GM21529 (cell line): Measurements from ENCODE around the gene ATXN7.

Experiments used
- ATAC-seq: cut with Tn5 transposase; IDR thresholded peaks from one replicate; pipeline ENCODE4 v1.9.1; 2021; ENCODE audit not compliant: unreplicated experiment

Gene ATXN7

GRCh38 chr3:63905731-63906620, 42.3 kb downstream of the ATXN7 start:
- ATAC-seq, result no peak

GRCh38 chr3:63908081-63908736, 44.5 kb downstream of the ATXN7 start:
- no peak for ATAC-seq

- ATAC-seq, result no peak
Observed at GRCh38 chr3:63908776-63909175, 45.1 kb downstream of the ATXN7 start.

- ATAC-seq, result no peak
Observed at GRCh38 chr3:63909431-63909830, 45.8 kb downstream of the ATXN7 start.

- no peak for ATAC-seq
Observed at GRCh38 chr3:63910001-63910400, 46.3 kb downstream of the ATXN7 start.

- no peak for ATAC-seq
Observed at GRCh38 chr3:63910891-63911290, 47.2 kb downstream of the ATXN7 start.

- peak; percentile 29 for ATAC-seq
Observed at GRCh38 chr3:63911509-63911872, 47.8 kb downstream of the ATXN7 start.

- ATAC-seq, result peak; percentile 78
Observed at GRCh38 chr3:63911873-63912767, 48.5 kb downstream of the ATXN7 start, which contains the start of gene SCAANT1. TSS of gene SCAANT1 (minus strand) at chr3:63912383.

- ATAC-seq, result no peak
Observed at GRCh38 chr3:63912768-63913588, 49.3 kb downstream of the ATXN7 start.

GRCh38 chr3:63914312-63914711, 50.6 kb downstream of the ATXN7 start:
- ATAC-seq, result no peak

- ATAC-seq, result no peak
Observed at GRCh38 chr3:63918321-63918720, 54.7 kb downstream of the ATXN7 start.

GRCh38 chr3:63920001-63920400, 56.3 kb downstream of the ATXN7 start:
- ATAC-seq, result no peak

GRCh38 chr3:63921741-63922482, 58.2 kb downstream of the ATXN7 start:
- ATAC-seq, result peak; percentile 90

- ATAC-seq, result no peak
Observed at GRCh38 chr3:63922491-63923199, 59.0 kb downstream of the ATXN7 start.

GRCh38 chr3:63926309-63926708, 62.6 kb downstream of the ATXN7 start:
- no peak for ATAC-seq

- peak; percentile 89 for ATAC-seq
Observed at GRCh38 chr3:63927422-63928280, 64.0 kb downstream of the ATXN7 start.

GRCh38 chr3:63931290-63931689, 67.6 kb downstream of the ATXN7 start:
- ATAC-seq, result no peak

- ATAC-seq, result no peak
Observed at GRCh38 chr3:63932509-63933212, 69.0 kb downstream of the ATXN7 start.
